Right renal pelvis (tissue), 4 donors: Measurements from ENCODE around the gene R3HDM2. TPM values are rescaled to one million over a fixed set of nuclear protein-coding genes. Genes with fewer than 3 reads are reported as not detected.
"Not testable (repeated sequence)": the region's sequence is repeated elsewhere in the genome, so short reads cannot be mapped to it uniquely, and the experiment has no call there.

Source experiments
- DNase-seq, 4 donors: peaks; one replicate each; pipeline ENCODE4 v3.0.0-alpha.2; 2013; ENCODE audit warnings: low read depth in 4 of 4, low spot score in 3 of 4, missing footprints in 1 of 4
- polyA plus RNA-seq, 4 donors: library from polyadenylated mRNA; unstranded; fragments of 120-200 nt; gene quantifications; one replicate each; pipeline ENCODE4 v1.2.1, GENCODE V29; 2013; ENCODE audit not compliant: insufficient read length in 4 of 4

R3HDM2 gene
- polyA plus RNA-seq, 4 donors: 59.0 to 88.3 (median 69.8) TPM

DNA sequence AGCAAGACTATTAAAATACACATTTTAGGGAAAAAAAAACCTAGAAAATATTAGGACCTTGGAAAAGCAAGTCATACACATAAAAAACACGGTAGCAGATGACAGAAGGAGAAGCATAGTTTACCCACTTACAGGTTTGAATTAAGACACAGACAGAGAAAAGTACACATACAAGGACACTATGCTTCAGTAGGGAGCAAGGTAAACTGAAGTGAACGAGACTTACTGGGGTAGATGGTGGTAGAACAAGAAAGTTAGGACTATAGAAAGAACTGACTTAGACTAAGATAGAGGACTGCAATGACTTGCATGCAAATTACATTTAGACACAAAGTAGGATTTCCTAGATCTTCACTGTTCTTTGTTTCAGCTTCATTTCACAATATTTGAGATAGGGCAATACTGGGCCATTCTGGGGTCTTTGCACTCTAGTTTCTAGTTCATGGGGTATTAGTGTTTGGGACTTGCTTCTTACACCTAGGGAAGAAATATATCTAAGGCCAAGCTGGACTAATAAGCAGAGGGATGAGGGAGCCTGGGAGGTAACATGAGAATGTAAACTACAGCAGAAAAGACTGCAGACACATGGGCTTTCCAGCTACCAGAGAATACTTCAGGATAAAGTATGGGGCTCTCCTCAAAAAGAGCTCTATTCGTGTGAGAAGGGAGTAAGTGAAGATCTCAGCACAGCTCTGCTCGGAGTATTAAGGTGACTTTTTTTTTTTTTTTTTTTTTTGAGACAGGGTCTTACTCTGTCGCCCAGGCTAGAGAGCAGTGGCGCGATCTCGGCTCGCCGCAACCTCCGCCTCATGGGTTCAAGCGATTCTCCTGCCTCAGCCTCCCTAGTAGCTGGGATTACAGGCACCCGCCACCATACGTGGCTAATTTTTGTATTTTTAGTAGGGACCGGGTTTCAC is 152.1 kb downstream of the R3HDM2 start:
- no peak for DNase-seq

DNA sequence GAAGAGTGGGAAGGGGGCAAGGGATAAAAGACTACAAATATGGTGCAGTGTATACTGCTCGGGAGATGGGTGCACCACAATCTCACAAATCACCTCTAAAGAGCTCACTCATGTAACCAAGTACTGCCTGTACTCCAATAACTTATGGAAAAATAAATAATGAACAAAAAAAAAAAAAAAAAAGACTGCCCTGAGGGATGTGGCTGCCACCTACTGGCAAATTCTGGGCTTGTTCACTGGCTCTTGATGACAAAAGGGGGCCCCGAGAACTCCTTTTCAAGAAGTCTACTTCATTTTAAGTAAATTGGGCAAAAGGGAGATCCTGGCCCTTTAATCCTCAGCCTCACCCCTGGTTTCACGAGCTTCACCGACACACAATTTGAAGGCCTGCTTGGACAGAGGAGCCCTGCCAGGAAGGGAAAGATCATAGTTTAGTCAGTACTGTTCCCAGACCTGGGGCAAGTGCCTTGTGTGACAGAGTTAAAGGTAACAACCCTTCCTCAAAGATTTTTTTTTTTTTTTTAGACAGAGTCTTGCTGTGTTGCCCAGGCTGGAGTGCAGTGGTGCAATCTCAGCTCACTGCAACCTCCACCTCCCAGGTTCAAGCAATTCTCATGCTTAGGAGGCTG is 153.8 kb downstream of the R3HDM2 start:
- no peak for DNase-seq

DNA sequence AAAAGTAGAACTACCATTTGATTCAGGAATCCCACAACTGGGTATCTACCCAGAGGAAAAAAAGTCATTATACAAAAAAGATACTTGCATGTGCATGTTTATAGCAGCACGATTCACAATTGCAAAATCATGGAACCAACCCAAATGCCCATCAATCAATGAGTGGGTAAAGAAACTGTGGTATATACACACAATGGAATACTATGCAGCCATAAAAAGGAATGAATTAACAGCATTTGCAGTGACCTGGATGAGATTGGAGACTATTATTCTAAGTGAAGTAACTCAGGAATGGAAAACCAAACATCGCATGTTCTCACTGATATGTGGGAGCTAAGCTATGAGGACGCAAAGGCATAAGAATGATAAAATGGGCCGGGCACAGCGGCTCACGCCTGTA is 154.6 kb downstream of the R3HDM2 start:
- not testable (repeated sequence) for DNase-seq

DNA sequence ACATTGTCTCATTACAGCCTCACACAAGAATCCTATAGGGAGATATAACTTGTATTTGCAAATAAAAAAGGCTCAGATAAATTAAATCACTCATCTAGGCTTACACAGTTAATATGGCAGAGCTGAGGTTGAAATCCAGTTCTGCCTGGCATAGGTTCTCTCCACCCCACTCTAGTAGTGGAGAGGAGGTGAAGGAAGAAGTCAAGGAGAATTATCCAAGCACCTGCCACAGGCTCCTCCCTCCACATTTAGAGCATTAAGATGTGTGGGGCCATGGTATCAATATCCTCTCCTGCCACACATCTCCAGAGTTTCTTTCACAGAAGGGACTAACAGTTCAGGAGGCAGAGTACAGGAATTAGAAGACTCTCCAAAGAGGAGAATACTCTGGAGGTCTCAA is 157.3 kb downstream of the R3HDM2 start:
- no peak for DNase-seq

DNA sequence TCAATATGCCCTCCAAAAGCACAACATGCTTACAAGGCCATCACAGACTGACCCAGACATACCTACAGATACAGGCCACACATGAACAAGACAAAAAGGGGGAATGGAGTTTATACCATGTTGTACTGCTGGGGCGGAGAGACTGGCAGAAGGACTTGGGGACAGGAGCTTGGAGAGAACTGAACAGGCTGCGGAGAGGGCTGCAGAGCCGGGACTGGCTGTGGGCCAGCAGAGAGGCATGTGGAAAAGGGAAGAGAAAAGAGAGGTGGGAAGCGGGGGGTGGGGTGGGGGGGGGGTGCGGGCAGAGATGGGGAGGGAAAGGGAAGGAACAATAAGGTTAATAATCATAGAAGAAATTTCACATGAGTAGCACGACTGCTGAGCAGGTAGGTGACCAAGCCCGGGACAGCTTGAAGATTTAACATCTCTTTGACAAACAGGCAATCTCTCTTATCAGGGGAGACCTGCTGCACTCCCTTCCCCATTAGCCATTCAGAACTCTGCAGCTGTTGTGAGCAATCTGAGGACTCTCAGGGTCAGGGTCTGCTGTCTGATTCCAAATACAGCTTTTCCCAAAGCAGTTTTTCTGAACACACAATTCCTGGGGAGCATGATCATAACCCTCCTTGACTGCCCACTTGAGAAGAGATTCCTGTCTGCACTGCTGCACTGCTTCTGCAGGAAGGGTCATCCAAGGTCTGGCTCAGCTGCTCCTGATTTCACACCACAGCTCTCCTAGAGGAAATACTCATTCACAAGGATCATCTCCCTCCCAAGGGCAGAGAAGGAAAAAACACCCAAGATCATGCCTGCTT is 158.3 kb downstream of the R3HDM2 start:
- DNase-seq: no peak

DNA sequence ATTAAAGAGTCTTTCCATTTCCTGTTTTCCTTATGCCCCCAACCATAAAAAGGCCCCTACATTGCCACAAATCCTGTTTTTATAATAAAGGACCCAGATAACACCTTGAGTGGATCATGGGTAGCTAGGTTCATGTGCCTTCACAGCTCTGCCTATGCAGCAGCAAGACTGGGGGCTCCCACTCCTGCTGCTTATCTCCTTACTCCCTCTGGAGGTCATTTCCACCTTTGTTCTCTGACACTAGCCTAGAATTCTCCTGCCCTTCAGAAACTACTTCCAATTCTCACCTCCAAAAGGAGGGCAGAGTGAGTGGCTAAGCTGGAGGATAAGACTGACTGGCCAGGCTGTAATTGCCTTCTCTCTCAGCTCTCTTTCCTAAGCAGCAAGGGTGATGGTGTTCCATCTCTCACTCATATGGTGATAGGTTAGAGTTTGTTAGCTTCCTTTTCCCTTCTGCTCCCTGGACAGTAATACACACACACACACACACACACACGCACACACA is 159.8 kb downstream of the R3HDM2 start:
- no peak for DNase-seq

DNA sequence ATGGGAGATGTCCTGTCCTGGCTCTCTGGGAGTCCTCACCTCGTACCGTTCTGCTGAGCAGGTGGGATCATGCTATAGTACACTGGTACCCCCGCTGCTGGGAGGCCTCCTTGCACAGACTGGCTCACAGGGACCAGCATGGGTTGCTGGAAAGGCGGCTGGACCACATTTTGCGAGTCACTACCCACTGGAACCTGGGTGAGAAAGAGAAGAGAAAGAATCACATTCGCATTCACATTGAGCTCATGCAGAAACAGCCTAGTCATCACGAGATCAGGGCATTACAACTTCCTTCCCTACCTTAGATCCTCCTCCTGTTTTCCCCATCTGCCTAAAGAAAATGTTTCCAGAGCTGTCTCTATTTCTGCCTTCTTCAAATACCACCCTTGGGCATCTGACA is 162.6 kb downstream of the R3HDM2 start:
- no peak for DNase-seq

DNA sequence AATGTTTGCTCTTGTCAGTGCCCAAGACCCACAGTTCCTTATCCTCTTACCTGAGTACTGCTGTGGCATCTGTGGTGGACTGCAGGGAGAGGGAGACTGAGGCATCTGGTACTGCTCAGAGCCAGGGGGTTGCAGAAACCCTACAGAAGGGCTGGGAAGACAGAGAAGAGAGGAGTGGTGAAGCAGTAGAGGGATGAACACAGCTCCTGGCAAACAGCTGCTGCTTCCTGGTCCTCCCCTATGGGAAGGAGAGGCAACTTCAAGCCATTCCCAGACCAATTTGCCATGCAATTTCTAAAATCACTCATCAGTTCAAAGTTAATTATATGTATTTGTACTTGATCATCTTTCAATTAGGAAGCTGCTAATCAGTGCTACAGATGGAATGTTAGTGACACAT is 164.2 kb downstream of the R3HDM2 start:
- DNase-seq: no peak

DNA sequence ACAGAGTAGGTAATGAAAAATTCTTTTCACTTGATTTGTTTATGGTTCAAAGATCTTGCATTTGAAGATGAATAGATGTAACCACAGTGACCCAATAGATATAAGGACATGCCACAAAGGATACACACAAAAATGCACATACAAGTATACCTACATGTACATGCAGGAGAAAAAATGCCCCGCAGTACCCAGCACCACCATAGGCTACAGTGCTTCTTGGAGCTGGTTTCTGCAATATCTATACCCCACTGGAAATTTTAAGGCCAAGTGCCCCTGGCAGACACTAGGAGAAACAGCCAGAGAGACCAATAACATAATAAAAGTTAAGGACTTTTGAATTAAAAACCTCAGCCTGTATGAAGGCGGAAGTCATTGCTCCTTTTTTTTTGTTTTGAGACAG is 167.7 kb downstream of the R3HDM2 start:
- no peak for DNase-seq

DNA sequence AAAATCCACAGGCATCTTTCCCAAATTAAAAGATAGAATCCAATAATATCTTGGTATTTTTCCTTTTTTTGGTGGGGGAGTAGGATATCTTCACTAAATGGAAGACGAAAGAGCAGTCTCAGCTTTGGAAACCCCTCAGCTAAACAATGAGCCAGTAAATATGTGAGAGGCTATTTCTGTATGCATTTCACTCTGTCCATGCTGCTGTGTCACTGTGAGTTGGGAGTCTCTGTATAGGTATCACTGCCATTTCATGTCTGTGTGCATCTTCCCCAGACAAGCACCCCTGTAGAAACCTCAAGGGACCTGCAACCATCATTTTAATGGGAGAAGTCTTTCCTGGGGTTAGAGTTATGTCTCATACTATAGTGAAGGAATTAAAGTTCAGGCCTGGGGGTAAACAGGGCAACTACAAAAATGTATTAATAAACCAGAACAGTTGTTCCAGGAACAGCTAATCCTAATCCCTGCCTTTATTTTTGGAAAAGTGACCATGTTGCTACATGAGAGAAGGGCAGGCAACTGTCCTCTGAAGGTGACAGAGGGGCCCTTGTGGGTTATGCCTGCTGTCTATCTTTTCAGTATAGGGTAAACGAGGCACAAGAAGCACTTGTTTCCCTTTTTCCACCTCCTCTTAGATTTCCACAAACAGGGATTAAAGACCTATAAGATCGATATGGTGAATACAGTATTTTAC is 168.6 kb downstream of the R3HDM2 start:
- no peak for DNase-seq

DNA sequence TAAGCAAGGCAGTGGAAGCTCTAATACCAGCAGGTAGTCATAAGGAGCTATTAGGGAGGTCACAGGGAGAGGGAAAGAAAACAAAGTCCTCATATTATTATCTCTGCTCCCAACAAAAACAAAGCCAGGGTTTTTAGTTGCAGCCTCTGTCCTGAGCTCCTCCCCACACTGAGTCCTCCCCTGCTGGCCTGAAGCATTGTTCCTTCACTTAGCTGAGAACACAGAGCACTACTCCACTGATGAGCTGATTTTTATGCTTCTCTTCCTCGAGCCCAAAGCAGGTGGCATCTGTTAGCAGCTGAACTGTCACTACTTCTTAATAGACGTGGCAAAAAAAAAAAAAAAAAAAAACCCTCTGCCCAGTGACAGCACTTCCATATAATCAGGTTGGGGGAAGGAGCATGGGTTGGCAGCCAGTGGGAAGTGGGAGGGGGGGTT is 169.4 kb downstream of the R3HDM2 start:
- no peak for DNase-seq

DNA sequence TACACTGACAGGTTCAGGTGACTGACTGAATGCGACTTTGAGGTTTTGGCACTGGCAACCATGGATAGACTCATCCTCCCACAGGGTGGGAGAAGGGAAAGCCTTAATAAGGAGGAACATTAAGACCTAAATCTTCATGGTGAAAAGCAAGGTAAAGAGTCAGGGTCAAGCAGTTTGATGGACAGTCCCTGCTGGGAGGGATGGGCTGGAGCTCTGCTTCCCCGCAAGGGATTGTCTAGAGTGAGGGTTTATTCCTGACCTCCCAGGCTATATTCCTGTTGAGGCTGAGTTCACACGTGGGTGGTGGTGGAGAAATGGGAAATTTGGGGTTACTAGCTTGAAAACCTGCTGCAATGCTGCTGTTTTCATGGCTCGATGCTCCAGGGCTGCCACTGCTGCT is 170.5 kb downstream of the R3HDM2 start:
- DNase-seq: no peak

DNA sequence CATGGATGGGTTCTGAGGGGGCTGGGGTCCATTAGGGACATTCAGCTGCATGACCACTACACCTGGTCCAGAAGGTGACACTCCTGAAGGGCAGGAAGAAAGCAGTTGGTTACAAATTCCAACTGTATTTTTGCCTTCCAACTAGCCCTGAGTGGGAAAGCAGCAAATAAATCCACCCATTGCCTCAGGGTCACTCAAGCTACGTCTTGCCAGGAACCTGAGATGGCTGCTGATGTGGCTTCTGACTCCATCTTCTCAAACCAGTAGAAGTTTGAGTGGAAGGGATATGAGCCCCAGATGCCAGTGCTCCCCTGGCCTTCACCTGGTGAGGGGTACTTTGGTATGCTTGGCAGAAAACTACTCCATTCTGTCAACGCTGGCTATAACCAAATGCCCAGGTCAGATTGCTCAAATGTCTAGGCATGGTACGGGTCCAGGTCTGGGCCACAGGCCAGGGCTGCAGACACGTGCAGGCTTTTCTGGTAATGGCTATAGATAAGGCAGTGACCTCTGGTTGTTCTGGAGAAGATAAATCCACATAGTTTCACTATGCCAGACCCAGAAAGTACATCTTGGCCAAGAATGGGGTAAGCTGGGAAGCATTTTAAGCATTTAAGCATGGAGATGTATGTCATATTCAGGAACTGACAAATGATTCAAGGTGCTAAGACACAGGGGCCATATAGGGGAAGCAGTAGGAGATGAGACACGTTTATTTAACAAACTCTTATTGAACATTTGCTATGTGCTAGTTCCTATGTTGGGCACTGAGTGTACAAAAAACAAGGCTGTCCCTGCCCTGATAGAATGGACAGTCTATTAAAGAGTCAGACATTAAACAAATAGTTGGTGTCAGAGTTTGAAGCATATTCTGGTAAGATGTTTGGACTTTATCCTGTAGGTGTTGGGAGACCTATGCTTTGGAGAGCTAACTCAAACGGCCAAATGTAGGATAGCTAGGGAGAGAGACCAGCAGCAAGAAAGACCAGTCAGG is 171.6 kb downstream of the R3HDM2 start:
- no peak for DNase-seq

DNA sequence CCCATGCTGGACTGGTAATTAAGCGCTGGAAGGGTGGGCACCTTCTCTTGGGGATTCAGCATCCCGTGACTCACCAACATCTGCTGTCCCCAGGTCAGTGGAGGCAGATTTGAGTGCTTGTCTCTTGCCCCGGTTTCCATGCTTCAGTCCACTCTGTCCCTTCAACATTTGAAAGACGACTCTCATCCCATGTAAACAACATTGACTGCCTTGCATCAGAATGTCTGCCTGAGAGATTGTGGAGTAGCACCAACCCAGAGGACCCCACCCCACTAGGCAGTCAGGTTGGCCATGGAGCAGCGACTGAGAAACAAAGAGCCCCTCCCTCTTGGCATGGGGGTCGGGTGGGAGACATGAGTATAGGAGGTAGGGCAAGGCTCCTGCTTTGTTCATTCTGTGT is 174.9 kb downstream of the R3HDM2 start:
- DNase-seq: no peak

DNA sequence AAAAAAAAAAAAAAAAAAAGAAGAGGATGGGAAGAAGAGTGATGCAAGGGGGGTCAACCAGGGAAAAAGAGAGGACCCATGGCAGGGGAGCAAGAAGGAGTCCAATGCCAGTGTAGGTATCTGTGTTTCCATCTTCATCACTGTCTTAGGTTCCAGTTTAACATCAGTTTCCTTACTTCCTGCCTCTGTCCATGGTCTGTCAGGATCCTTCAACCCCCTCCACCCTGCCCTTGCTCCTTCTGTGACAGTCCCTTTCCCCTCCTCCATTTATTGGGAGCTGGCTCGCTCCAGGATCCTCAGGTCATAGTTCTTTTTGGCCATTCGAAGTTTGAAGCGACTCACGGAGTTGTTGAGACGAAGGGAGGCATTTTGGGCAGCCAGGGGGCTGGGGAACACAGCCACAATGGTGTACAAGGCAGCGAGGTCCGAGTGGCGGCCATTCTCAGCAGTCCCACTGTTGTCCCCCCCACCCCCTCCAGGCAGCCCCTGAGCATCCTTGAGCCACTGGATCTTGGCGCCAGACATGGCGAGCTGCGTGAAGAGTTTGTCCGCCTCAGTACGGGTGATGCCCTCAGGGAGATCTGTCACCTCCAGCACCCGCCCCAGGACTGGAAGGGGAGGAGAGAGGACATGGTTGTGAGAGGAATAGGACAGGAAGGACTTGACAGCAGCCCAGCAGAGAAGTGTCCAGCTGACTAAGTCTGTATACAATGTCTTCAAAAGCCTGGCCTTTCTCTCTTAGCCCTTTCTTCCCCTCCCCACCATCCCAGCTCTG is 176.2 kb downstream of the R3HDM2 start:
- DNase-seq: no peak

DNA sequence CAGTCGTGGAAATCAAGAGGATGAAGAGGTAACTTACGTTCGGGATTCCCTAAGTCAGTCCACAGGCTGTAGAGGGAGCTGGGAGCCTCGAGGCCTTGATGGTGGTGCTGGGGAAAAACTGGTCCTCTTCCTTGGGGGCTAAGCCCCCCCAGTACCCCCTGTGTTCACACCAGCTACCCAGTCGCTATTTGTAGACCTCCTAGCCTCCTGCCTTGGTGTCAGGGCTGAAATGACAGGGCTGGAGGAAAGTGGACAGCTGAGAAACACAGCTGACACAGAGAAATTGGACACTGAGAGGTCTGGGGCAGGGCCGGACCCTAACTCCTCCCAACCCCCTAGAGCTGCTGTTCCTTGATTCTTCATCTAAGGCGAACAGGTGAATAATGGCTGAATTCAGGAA is 179.9 kb downstream of the R3HDM2 start, which contains the start of gene STAC3:
STAC3 (minus strand) TSS at position 232 of the 400 bp plus-strand sequence. CDS start 1,551 bp downstream, outside the sequence.
- DNase-seq: no peak

DNA sequence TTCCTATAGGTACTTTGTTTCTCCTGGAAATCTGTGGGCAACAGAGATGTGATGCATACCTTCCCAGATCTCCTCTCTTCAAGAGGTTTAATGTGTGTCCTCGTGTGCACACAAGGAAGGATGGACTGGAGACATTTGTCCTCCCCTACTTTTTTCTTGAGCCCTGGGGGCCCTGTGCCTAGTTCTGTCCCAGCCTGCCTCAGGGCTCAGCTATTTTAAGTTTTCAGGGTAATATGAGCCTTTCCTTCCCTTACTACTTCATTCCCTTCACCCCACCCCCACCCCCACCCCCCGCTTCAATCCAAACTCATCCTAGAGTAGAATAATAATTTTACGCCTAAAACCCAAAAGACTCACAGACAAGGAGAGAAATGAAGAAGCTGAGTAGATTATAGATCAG is 180.3 kb downstream of the R3HDM2 start:
- DNase-seq: no peak
